Coronary artery (tissue), 2 donors: ENCODE measurements around the gene SFT2D1.

Experiments
- DNase-seq: peaks from one replicate; pipeline ENCODE4 v3.0.0-alpha.2; 2017; ENCODE audit warnings: low spot score
- H3K27ac ChIP-seq, 2 donors: fragments of 200-600 bp; sonication (generic); one replicate each; pipeline ENCODE4 v1.5.1; 2016 to 2019
- H3K4me3 ChIP-seq: fragments of 200-600 bp; sonication (generic); 2 replicates; pipeline ENCODE4 v1.5.1; 2016; ENCODE audit warnings: mild to moderate bottlenecking, moderate library complexity
- TF ChIP-seq, protein P1 (sequence below): fragments of 200-600 bp; sonication (generic); IDR thresholded peaks from one replicate; pipeline ENCODE4 v1.5.1; 2019; ENCODE audit warnings: antibody characterized with exemption

The SFT2D1 gene

DNA sequence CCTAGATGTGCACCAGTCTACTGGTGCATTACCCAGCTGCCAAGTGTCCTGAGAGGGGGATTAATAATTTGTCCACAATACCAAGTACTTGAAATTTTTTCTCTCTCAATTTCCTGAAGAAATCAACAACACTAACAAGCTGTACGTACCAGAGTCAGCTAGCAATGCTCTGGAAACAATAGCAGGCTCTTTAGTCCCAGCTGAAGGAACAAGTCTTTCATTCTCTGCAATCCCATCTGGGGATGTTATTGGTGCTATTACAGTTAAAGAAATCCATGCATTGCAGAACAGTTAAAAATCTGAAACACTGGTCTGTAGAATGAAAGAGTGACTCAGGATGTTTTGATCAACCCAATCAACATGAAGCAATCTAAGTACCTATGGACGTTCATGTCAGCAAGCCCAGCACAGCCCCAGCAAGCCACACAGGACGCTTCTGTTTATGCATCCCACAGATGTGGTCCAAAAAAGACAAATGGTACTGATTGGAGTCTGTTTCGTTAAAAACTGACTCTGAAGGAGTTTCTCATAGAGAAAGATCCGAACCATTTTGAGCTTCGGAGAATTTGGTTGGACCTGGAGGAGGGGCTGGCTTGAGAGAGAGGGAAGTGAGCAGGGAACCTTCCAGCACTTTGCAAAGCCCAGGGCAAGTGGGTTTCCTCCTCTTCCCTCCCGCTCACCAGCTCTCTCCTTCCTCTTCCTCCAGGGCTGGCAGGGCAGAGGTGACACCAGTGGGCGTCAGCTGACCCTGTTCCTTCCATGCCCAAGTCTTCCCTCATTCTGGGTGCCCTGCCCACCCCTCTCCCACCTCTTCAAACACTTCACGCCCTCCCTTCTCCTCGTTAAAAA is 46.1 kb downstream of the SFT2D1 start:
- H3K27ac ChIP-seq, result no peak overlapping the region
- TF ChIP-seq, protein P1, sequence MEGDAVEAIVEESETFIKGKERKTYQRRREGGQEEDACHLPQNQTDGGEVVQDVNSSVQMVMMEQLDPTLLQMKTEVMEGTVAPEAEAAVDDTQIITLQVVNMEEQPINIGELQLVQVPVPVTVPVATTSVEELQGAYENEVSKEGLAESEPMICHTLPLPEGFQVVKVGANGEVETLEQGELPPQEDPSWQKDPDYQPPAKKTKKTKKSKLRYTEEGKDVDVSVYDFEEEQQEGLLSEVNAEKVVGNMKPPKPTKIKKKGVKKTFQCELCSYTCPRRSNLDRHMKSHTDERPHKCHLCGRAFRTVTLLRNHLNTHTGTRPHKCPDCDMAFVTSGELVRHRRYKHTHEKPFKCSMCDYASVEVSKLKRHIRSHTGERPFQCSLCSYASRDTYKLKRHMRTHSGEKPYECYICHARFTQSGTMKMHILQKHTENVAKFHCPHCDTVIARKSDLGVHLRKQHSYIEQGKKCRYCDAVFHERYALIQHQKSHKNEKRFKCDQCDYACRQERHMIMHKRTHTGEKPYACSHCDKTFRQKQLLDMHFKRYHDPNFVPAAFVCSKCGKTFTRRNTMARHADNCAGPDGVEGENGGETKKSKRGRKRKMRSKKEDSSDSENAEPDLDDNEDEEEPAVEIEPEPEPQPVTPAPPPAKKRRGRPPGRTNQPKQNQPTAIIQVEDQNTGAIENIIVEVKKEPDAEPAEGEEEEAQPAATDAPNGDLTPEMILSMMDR, result no peak
- no peak for DNase-seq
- H3K4me3 ChIP-seq, result no peak overlapping the region

DNA sequence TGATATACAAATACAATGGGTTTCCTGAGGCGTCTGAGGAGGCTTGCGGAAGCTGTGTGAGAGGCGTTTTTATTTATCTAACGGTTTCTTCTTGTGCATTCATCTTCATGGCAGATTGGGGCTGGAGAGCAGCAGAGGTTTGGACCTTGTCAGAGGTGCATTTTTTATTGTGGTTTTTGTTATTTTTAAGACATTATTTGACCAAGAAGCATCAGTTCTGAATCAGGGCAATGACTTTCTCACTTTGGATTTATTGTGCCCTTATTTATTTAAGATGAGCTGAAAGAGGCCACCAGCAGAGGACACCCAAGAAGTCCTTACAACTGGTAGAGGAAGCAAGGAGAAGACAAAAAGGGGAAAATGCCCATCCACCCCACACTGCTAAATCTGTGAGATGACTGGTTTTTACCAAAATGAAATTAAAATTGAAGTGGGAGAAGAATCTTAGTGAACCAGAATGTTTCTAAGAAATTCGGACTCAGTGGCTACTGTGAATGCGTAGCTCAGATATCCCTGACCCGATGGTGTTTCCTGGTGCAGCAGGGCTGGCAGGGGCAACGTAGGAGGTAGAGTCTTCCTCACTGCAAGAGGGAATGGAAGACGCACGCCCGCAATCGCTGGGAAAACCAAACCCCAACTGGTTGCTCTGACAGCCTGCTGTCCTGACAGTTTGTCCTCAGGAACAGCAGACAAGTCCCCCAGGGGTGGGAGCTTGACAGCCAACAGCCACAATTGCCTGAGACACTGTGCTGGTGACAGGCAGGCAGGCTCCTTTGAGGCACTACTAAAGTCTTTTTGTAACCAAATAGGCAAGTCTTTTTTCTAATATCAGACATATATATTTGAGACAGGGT is 48.4 kb downstream of the SFT2D1 start:
- Histone ChIP-seq H3K27ac (no peak overlapping the region), H3K4me3 (no peak overlapping the region)
- DNase-seq, result no peak
- TF ChIP-seq, protein P1, result no peak

DNA sequence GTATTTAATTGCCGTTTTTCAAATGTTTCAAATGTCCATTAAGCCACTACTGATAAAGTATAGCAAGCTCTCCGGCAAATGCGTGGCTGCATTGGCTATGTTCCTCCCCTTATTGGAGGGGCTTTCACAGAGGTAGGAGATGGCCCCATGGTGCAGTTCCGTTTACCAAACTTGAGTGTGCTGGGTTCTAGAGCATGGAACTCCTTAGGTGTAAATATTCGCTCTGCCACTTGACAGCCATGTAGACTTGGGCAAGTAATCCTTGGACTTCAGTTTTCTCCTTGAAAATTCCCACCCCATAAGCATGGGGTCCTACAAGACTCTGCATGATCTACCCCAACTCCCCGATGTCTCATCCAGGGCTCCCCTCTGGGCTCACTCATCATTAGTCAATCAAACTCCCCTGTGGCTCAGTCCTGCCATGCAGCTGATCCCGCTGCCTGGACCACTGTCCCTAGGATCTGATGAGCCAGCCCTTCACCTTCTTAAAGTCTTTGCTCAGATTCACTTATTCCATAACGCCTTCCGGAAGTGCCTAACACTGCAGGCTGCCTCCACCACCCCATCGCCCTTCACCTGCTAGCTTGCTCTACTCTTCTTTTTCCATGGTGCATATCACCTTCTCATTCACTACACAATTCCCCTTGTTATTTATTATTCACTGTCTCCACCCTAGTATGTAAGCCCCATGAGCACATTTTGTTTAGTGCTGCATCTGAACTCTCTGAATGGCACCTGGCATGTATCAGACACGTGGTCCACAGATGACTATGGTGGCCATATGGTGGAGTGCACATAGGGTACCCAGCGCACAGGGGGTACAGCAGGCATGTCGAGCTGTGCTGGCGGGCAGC is 52.9 kb downstream of the SFT2D1 start:
- no peak for DNase-seq
- H3K27ac ChIP-seq, result no peak overlapping the region
- H3K4me3 ChIP-seq, result no peak overlapping the region
- TF ChIP-seq, protein P1, result no peak

DNA sequence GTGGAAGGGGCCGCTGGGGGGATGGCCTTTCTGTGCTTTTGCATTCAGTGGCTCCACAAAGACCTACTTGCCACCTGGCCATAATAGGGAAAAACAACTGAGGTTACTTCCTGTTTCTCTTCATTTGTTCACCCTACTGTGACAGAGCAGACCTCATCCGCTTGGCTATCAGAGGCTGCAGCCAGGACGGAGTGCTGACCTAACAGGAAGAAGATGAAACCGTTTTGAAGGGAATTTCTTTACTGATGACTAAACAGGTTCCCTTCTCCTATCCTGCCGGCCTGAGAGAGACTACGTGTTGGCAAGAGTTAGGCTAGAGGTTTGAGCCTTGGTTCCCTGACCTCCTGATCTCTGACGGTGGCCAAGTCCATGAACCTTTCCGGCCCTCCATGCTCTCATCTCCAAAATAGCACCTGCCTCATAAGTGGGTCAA is 55.5 kb downstream of the SFT2D1 start:
- no peak for DNase-seq
- Histone ChIP-seq H3K27ac (no peak overlapping the region), H3K4me3 (no peak overlapping the region)
- TF ChIP-seq, protein P1, result no peak

DNA sequence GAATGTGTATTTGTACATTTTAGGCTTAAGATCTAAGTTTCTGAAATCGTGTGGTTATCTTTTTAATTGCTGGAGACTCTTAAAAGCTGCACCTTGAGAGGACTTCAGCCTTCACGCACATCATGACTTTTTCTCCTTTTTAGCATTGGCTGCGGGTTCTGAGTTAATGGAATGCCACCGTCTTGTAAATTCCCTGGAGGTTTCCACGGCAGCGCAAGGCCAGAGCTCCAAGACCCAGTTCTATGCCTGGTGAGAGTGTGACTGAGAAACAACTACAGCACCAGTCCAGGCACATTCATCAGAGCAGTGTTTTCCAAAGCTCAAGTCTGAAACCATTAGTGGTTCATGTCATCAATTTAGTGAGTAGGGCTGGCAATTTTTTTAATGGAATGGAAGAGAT is 57.1 kb downstream of the SFT2D1 start:
- TF ChIP-seq, protein P1, result no peak
- DNase-seq, result no peak

DNA sequence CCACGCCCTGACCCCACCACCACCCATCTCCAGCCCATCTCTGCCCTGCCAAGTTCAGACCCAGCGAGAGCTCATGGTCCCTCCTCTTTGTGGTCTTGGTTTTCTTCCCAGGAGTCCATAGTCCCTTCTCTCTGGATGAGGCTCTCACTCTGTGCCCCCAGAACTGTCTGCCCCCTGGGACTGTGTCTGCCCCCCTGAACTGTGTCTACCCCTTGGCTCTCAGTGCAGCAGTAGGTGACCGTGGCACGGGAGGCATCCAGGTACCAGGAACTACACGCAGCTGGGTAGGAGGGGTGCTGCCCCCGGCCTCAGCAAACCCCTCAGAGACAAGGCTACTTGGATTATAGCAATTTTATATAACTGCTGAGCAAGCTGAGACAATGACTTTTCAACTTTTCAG is 57.7 kb downstream of the SFT2D1 start:
- no peak overlapping the region for H3K27ac ChIP-seq
- DNase-seq, result no peak
- H3K4me3 ChIP-seq, result no peak overlapping the region
- TF ChIP-seq, protein P1, result no peak

More for the DNA sequence above, 57.1 kb downstream of the SFT2D1 start:
- H3K4me3 ChIP-seq, result no peak overlapping the region
- no peak overlapping the region for H3K27ac ChIP-seq
